ENCODE measurements around the gene DEPDC4. TPM values are rescaled to one million over a fixed set of nuclear protein-coding genes. Genes with fewer than 3 reads are reported as not detected.
"Not testable (repeated sequence)": the region's sequence is repeated elsewhere in the genome, so short reads cannot be mapped to it uniquely, and the experiment has no call there.

The DEPDC4 gene
- total RNA-seq = 0.58 TPM
- long read RNA-seq = 0 reads

DNA sequence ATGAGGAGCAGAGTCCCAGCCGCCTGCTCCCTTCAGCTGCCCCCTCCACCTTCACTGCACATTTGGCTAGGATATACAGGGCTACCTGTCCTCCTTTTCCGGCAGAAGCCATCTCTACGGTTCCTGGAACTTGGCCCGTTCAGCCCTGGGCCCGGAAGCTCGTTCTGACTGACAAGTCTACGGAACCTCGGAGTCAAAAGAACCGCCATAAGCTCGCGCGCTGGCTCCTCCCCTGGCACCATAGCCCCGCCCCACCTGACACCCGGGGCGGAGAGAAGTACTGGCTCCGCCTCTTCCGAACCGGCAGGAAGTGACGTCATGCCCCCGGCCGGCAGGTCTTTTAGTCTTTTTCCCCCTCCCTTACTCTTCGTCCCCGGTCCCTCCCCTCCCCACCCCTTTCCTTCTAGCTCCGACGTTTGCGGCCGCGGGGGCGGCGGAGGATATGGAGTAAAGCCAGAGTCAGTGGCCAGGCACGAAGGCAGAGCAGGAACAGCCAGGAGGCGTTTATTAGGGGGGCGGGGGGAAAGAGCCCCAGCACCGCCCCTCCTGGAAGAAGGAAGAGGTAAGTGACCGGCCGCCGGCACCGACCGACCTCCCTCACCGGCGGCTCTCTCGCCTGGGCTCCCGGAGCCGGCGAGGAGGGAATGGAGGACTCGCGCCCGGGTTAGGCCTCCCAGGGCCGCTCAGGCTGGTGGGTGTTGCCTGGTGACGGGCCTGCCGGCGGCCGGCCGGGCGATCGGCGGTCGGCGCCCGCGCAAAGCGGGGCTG, at the start of gene DEPDC4, which contains the start of gene SCYL2:
TSS of gene DEPDC4 (minus strand) at position 245 of the 768 bp plus-strand sequence. CDS start at position 242, 3 bp downstream.
TSS of gene SCYL2 (plus strand) at position 343 of the 768 bp plus-strand sequence. CDS start 15,794 bp downstream, outside the sequence.
- peak; percentile 98 for DNase-seq (ENCODE audit: low spot score)

DNA sequence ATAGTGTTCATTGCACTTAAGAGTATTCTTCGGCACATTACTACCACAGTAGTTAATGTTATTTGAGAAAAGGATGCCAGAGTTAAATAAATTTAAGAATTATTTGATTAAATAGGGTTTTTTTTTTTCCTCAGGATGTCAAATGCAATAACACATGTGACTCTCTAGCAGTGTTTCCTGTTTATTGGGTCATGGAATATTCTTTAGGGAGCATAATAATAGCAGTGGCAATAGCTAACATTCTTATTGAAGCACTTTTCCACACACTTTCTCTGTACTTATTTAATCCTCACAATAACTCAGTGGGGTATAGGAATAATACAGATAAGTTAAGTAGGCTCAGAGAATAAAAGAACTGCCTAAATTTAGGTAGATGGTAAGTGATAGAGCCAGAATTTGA, 44.4 kb upstream of the DEPDC4 start:
- no peak for DNase-seq (ENCODE audit: low spot score)

DNA sequence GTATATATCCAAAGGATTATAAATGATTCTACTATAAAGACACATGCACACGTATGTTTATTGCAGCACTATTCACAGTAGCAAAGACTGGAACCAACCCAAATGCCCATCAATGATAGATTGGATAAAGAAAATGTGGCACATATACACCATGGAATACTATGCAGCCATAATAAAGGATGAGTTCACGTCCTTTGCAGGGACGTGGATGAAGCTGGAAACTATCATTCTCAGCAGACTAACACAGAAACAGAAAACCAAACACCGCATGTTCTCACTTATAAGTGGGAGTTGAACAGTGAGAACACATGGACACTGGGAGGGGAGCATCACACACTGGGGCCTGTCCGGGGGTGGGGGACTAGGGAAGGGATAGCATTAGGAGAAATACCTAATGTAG, 41.3 kb upstream of the DEPDC4 start:
- not testable (repeated sequence) for DNase-seq (ENCODE audit: low spot score)

DNA sequence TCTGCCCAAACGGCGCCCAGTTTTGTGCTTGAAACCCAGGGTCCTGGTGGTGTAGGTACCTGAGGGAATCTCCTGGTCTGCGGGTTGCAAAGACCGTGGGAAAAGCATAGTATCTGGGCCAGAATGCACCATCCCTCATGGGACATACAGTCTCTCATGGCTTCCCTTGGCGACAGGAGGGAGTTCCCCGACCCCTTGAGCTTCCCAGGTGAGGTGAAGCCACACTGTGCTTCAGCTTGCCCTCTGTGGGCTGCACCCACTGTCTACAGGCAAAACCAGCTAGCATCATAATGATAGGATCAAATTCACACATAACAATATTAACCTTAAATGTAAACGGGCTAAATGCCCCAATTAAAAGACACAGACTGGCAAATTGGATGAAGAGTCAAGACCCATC, 37.5 kb upstream of the DEPDC4 start:
- not testable (repeated sequence) for DNase-seq (ENCODE audit: low spot score)

DNA sequence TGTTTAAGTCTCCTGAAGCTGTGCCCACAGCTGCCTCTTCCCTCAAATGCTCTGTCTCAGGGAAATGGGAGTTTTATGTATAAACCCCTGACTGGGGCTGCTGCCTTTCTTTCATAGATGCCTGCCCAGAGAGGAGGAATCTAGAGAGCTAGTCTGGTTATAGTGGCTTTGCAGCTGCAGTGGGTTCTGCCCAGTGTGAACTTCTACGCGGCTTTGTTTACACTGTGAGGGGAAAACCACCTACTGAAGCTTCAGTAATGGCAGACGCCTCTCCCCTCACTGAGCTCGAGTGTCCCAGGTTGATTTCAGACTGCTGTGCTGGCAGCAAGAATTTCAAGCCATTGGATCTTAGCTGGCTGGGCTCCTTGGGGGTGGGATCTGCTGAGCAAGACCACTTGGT, 37.0 kb upstream of the DEPDC4 start:
- DNase-seq (ENCODE audit: low spot score) = no peak

DNA sequence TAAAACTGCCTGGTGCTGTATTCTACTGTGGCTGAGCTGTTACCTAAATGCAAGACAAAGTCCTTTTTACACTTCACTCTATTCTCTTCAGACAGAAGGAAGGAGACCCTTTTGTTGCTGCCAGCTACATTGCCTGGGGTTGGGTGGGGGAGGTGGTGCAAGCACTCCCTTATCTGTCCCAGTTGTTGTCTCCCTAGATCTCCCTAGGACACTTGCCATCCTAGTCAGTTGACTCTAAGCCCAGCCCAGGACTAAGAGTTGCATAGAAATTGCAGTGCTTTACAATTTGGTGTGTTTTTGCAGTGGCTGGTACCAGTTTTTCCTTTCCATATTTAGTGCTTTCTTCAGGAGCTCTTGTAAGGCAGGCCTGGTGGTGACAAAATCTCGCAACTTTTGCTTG, 35.2 kb upstream of the DEPDC4 start:
- DNase-seq (ENCODE audit: low spot score) = no peak

DNA sequence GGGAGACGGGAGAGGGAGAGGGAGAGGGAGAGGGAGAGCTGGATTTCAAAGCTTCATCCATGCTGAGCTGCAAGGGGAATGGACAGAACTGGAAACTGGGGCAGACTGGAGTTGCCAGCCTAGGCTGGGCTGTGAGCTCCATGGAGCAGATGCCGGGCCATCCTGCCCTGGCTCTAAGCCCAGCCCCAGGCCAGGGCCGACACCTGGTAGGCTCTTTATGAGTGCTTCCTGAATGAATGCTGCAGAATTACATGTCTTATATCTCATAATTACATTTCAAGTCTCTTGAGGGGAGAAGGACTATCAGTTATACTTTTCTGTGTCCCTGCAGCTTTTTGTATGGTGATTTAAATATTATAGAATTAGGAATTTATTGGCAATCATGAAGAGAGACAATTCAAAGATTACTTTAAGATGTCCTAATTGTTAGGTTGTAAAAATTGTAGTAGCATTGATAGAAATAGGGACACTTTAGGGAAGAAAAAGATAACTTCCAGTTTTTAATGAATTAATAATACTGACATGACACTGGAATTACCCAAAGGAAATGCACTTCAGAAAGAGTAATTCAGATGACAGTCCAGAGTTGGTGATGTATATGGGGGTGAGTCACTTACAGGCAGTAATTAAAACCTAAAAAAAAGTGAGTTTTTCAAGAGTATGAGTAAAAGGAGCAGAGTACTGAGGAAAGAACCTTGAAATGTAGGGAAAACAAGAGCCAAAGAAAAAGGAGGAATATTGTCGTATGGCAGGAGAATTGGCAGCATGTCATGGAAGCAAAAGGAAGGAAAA, 29.1 kb upstream of the DEPDC4 start:
- no peak for DNase-seq (ENCODE audit: low spot score)

DNA sequence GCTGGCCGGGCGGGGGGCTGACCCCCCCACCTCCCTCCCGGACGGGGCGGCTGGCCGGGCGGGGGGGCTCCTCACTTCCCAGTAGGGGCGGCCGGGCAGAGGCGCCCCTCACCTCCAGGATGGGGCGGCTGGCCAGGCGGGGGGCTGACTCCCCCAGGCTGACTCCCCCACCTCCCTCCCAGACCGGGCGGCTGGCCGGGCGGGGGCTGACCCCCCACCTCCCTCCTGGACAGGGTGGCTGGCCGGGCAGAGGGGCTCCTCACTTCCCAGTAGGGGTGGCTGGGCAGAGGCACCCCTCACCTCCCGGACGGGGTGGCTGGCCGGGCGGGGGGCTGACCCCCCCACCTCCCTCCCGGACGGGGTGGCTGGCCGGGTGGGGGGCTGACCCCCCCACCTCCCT, 27.5 kb upstream of the DEPDC4 start:
- DNase-seq (ENCODE audit: low spot score) = not testable (repeated sequence)

DNA sequence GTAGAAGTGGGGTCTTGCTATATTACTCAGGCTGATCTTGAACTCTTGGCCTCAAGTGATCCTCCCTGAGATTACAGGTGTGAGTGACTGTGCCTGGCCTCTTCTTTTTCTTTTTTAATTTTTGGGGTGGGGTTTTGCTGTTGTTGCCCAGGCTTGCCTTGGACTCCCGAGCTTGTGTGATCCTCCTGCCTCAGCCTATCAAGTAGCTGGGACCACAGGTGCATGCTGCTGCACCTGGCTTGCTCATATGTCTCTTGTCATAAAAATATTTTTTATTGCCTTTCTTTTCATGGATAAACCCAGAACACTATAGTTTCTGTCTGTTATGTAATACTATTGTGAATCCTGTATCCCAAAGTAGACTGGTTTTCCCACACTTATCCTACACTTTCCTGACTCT, 26.1 kb upstream of the DEPDC4 start:
- no peak for DNase-seq (ENCODE audit: low spot score)

DNA sequence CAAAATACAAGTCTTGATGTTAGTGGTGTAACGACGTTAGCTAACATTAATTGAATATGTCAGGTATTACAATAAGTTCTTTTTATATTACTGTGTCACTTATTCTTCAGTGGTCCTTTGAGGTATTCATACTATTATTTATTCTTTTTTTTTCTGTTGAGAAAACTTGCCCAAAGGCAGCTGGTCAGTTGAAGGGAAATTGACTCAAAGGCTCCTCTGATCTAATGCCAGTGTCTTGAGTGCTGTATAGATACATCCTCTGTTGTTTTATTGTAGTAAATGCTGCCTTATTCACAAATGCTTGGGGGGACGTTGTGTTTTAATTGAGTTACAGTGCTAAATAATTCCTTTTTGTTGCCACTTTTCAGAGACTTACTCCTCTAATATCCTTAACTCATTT, 23.1 kb upstream of the DEPDC4 start:
- no peak for DNase-seq (ENCODE audit: low spot score)

DNA sequence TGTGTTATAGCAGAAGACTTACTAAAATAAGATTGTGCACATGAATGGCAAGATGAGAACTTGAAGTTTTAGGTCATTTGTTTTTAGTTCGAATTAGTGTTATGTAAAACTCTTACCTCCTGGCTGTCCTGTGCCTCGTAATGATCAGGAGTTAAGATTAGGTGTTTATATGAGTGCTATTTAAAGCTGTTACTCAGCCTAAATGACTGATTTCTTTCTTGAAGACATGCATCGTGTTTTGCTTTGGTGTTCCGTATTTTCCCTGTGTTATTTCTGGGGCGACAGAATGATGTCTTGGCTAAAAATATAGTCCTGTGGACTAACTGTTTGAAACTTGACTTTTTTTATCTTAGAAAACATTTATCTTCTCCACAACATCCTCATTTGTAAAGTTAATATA, 22.2 kb upstream of the DEPDC4 start:
- no peak for DNase-seq (ENCODE audit: low spot score)

DNA sequence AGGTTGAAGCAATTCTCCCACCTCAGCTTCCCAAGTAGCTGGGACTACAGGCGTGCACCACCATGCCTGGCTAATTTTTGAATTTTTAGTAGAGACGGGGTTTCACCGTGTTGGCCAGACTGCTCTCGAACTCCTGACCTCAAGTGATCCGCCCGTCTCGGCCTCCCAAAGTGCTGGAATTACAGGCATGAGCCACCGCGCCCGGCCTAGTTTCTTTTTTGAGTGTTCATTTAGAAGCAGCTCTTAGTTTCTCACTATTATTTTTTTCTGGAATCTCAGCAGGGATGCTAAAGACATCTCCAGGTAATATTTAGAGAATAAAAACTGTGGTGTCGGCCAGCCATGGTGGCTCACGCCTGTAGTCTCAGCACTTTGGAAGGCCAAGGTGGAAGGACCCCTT, 17.7 kb upstream of the DEPDC4 start:
- DNase-seq (ENCODE audit: low spot score) = not testable (repeated sequence)

DNA sequence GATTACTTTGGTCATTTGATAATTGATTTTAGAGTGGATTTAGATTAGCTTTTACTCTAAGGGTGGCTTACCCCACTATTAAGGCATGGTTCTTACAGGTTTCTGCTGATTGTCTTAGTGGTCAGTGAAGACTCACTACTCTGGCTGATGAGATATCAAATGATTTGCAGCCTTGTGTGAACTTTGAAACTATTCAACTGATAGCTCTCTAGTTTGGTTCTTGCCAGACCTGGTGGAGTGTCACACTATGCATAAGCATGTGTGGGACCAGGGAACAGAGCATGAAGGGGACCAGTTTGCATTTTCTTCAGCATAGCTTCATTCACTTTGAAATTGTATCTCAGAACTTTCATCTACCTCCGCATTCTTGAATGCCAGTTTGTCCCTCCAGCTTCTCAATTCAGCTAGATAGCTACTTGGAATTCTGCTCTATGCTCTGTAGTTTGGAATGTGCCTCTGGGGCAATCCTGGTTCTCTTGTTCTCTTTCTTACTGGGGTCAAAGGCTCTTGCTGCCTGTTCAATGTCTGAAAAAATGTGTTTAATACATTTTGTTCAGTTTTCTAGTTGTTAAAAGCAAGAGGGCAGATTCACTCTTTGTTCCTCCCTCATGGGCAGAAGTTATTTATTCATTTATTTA, 12.8 kb upstream of the DEPDC4 start:
- no peak for DNase-seq (ENCODE audit: low spot score)

DNA sequence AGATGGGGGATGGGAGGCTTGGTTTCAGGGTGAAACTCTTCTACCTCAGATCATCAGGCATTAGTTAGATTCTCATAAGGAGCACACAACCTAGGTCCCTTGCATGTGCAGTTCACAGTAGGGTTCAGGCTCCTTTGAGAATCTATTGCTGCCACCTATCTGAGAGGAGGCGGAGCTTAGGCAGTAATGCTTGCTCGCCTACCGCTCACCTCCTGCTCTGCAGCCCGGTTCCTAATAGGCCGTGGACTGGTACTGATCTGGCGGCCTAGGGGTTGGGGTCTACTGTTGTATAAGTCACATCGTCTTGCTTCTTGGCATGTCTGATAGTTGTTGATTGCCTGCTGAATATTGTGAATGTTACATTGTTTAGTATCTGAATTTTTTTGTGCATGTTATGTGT, 12.3 kb upstream of the DEPDC4 start:
- no peak for DNase-seq (ENCODE audit: low spot score)

DNA sequence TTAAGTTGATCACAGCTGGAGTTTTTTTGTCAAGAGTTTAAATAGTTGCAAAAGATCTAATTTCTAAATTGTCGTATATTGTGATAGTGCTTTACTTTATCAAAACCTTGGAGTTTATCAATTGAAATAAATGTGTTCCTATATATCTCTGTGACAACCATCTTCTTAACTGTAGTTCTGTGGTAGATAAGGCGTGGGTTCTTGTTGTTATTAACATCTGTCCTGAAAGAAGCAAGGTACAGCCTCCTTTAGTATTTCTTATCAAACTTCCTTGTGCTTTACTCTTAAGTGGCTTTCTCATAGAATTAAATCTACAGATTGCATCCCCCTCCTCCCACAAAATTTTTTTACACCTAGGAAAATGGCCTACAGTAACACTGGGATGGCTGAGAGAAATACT, 7.4 kb upstream of the DEPDC4 start:
- no peak for DNase-seq (ENCODE audit: low spot score)

DNA sequence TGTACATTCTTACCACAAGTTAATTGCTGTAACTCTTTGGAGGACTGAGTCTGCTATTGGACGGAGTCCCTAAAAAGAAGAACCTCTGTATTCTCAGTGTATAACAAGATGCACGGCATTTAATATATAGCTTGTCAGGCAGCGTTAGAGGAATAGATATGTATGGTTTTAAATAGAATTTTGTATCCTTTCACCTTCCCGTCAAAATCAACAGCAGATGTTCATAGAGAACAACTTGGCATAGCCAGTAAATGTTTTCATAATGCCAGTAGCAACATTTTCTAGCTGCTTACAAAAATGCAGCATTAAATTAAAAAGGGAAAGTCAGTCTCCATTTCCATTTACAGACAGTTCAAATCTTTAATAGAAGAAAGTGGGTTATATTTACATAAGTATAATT, 6.9 kb upstream of the DEPDC4 start:
- no peak for DNase-seq (ENCODE audit: low spot score)

DNA sequence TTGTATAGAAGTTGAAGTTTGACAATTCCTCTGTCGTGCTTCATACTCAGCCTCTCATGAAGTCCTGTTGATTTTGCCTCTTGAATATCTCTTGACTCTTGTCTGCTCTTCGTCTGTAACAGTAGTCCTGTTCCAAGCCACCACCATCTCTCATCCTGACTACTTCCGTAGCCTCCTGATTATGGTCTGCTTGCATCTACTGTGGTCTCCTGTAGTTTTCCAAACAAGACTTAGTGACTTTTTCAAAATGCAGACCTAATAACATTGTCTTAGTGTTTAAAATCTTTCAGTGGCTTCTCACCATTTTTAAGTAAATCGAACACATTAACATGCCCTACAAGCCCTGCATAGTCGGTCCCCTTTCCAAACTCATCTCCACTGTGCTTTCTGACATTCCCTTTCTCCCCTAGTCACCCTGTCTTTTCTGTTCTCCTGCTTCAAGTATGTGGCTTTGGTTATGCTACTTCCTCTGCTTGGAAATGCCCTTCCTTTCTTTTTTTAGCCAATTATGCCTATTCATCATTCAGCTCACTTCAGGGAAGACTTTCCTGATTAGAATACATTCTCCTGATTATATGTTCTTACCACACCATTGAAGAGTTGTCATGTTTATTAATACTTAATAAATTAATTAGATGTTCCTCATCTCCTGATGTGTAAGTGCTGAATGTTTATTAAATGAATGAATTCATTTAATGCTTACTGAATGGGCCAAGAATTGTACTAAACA, 2.1 kb upstream of the DEPDC4 start:
- no peak for DNase-seq (ENCODE audit: low spot score)

DNA sequence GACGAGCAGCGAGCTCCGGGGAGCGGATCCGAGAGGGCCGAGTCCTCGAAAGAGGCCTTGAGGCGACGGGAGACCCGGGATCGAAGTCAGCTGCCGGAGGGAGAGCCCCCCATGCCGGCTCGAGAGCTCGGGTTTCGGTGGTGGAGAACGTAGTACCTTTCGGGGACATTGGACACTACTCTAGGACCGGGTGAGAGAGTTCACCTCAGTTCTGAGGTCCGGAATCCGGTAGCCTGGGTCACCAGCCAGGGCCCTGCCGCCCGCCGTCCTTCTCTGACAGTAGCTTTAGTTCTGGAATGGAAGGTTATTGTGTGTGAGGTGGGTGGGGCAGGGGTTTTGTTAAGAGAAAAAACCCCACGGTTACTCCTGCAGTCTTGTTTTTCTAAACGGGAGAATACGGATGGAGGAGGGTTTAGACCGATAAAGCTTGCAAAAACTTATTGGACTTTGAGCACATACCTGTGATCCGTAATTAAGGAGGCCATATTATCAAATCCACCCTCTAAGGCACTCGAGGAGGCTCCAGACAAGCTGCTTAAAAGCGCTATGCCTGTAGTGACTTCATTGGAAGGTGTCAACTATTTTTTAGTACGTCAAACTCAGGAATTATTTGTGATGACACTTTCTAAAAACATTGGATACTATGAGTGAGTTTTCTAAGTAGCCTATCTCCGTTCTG, 863 bp upstream of the DEPDC4 start:
- no peak for DNase-seq (ENCODE audit: low spot score)

DNA sequence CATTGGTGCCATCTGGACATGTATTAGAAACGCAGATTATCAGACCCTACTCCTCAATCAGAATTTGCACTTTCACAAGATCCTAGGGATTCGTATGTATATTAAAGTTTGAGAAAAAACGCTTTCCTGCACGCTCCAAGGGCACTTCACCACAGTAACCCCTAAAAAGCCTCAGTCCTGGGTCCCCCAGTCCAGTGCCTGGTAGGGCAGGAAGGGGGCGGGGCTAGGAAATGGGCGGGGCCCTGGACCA, 369 bp downstream of the DEPDC4 start:
- DNase-seq (ENCODE audit: low spot score) = no peak

DNA sequence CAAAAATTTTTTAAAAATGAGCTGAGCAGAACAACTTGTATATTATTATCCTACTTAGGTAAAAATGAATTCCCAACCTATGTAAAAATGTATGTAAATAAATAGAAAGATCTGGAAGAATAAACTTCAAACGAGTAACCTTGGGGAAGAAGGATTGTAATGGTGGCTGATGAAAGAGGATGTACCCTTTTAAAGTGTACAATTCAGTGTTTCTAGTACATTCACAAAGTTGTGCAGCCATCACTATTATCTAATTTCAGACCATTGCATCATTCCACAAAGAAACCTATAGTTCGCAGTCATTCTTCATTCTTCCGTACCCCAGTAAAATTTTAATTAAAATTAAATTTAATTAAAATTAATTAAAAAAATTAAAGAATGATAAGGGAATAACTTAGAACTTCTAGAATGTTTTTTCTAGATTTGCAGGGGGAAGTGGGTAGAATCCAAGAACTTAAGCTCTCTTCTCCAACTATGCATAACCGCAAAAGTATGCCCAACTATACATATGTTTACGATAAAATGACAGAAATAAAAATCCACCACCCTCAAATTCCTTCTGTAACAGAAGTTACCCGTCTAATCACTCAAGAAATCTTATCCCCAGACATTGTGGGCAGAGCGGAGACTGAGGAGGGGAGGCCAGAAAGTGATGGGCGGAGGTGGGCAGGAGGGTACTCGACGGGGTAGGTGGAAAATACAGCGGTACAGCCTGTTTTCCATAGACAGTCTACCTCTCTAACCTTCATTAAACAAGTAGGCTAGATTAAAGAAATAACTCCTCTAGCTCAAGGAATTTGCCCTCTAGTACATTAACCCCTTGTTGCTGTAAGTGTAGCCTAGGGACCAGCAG, 921 bp downstream of the DEPDC4 start:
- no peak for DNase-seq (ENCODE audit: low spot score)

Measured in mesenteric fat pad (tissue), 1 donor.